ENCODE data around the gene ARSG.

- TF ChIP-seq FOXA1 (IDR thresholded peaks at IDR 0.05) (no peak), ARNT (IDR thresholded peaks at IDR 0.05) (no peak), ELF4 (IDR thresholded peaks at IDR 0.05) (no peak), FOXM1 (IDR thresholded peaks at IDR 0.05; ENCODE audit: borderline replicate concordance) (no peak)
Measured at GRCh38 chr17:68441070-68441770, 149.9 kb downstream of the ARSG start.
